Measurements from ENCODE around the gene ABCC6. TPM values are rescaled to one million over a fixed set of nuclear protein-coding genes. Genes with fewer than 3 reads are reported as not detected.

Gene ABCC6
- total and polyA plus RNA-seq, 2 of the 13 experiments (the other 11 are each of a cell fraction or from before 2014, with no cell fraction given): 82.4 to 105 TPM

DNA sequence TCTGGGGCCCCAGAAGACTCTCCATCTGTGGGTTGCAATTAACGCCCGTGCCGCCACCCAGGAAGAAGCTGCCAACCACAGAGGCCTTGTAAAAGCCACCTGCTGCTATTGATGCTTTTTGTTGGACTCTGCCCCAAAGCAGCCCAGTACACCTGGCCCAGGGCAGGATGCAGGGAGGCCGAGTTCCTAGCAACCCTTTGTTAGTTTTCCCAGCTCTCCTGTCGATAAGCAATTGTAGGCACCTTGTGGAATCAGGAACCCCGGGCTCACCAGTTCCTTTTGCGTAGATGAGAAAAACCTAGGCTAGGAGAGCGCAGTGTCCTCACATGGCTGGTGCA, 103.3 kb downstream of the ABCC6 start:
- no peak overlapping the region for H3K9ac ChIP-seq (ENCODE audit: insufficient read depth, low read depth, low read length)
- peaks cover 13% of the 10 kb centered on the region; the same call in 1 of the 2 replicates for H3K9me3 ChIP-seq (ENCODE audit: low read length)
- H2AFZ ChIP-seq (ENCODE audit: low read length): no peak overlapping the region
- H3K4me1 ChIP-seq (ENCODE audit: insufficient read depth, low read length): no peaks in the 10 kb centered on the region
- no peak overlapping the region for H3K4me2 ChIP-seq (ENCODE audit: low read depth, low read length)
- intact Hi-C loops (cut with micrococcal nuclease; ENCODE audit: unreplicated experiment) (no loop called here), in situ Hi-C loops (cut with HindIII; ENCODE audit: extremely low pct_ligation_motif_present, low pct_unique_long_range_greater_than_20kb) (no loop called here)
- ChIA-PET CTCF (ENCODE audit: low intra/inter-chr PET ratio, low total read pairs) (no interaction called here), POLR2A (no interaction called here)
- no TSS peak for BruUV-seq (replicated peaks)
- no peak overlapping the region for H3K4me3 ChIP-seq (replicated peaks in 1 of 3; ENCODE audit: insufficient read depth in 1 of 3, low read depth in 2 of 3, low read length in 3 of 3)
- WGBS (ENCODE audit: low lambda C conversion rate): 94% methylated on average over 8 of the region's 8 CpGs
- no peak for FAIRE-seq
- TF ChIP-seq, protein P1, sequence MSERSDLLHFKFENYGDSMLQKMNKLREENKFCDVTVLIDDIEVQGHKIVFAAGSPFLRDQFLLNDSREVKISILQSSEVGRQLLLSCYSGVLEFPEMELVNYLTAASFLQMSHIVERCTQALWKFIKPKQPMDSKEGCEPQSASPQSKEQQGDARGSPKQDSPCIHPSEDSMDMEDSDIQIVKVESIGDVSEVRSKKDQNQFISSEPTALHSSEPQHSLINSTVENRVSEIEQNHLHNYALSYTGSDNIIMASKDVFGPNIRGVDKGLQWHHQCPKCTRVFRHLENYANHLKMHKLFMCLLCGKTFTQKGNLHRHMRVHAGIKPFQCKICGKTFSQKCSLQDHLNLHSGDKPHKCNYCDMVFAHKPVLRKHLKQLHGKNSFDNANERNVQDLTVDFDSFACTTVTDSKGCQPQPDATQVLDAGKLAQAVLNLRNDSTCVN (CRISPR knock-in tag; IDR thresholded peaks at IDR 0.05; ENCODE audit: borderline replicate concordance): no peak
- TF ChIP-seq ZBTB38 (CRISPR knock-in tag; IDR thresholded peaks at IDR 0.05): no peak
- no peak for TF ChIP-seq ZNF501 (CRISPR knock-in tag; IDR thresholded peaks at IDR 0.05)
- no peak for TF ChIP-seq ZNF20 (CRISPR knock-in tag; IDR thresholded peaks at IDR 0.05)
- no peak for TF ChIP-seq RARG (CRISPR knock-in tag; IDR thresholded peaks at IDR 0.05; ENCODE audit: low read depth)
- TF ChIP-seq ZNF296 (CRISPR knock-in tag; conservative IDR thresholded peaks at IDR 0.05): no peak
- TF ChIP-seq FOXC1 (CRISPR knock-in tag; IDR thresholded peaks at IDR 0.05; ENCODE audit: borderline replicate concordance): no peak
- no peaks in the 10 kb centered on the region for H3K79me2 ChIP-seq (ENCODE audit: insufficient read depth, low read length)
- H3K36me3 ChIP-seq (replicated peaks in 1 of 2; ENCODE audit: control insufficient read depth in 1 of 2, insufficient read depth in 2 of 2, low read length in 2 of 2): peaks cover 37 to 83% of the 10 kb centered on the region in 2 experiments
- ATAC-seq: no peak
- H3K27ac ChIP-seq (ENCODE audit: extremely low read length, insufficient read depth, low read length): no peak overlapping the region
- no peaks in the 10 kb centered on the region for H4K20me1 ChIP-seq (ENCODE audit: insufficient read depth, low read length)
- DNase-seq (ENCODE audit: low spot score): no peak
- H3K27me3 ChIP-seq (ENCODE audit: control insufficient read depth in 1 of 2, insufficient read depth in 2 of 2, low read length in 2 of 2): no peaks in the 10 kb centered on the region

DNA sequence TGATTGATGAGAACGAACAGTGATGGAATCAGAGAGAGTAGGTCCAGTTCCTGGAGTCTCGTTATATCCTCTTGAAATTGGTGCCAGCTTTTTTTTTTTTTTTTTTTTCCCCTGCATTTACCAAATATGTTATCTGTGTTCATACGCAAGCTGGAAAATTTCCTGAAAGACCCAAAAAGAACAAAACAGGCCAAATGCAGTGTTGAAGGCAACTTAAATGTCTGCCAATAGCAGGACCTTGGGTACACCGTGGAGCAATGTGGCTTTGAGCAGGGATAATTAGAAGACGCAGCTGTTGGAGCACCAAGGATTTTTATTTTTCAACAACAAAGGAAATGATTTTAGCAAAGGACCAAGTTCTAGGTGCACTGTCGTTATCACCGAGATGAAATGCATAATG, 105.0 kb downstream of the ABCC6 start:
- H3K27me3 ChIP-seq (ENCODE audit: control insufficient read depth in 1 of 2, insufficient read depth in 2 of 2, low read length in 2 of 2): no peaks in the 10 kb centered on the region
- TF ChIP-seq TOPORS (CRISPR knock-in tag; IDR thresholded peaks at IDR 0.05) (peak; percentile 49; the same call in 1 of the 2 replicates), TEAD2 (CRISPR knock-in tag; IDR thresholded peaks at IDR 0.05) (no peak), ZNF160 (CRISPR knock-in tag; IDR thresholded peaks at IDR 0.05) (peak; percentile 100)
- H3K4me3 ChIP-seq (replicated peaks in 1 of 3; ENCODE audit: insufficient read depth in 1 of 3, low read depth in 2 of 3, low read length in 3 of 3): no peak overlapping the region
- 98% methylated on average over 7 of the region's 7 CpGs for whole genome bisulfite sequencing (ENCODE audit: low lambda C conversion rate)
- ATAC-seq: no peak
- peaks cover 7% of the 10 kb centered on the region; the same call in 1 of the 2 replicates for H3K9me3 ChIP-seq (ENCODE audit: low read length)
- H3K36me3 ChIP-seq (replicated peaks in 1 of 2; ENCODE audit: control insufficient read depth in 1 of 2, insufficient read depth in 2 of 2, low read length in 2 of 2): peaks cover 35 to 80% of the 10 kb centered on the region in 2 experiments
- H2AFZ ChIP-seq (ENCODE audit: low read length): no peak overlapping the region
- no TSS peak for BruUV-seq (replicated peaks)
- no peaks in the 10 kb centered on the region for H3K4me1 ChIP-seq (ENCODE audit: insufficient read depth, low read length)
- in situ Hi-C loops (cut with HindIII; ENCODE audit: extremely low pct_ligation_motif_present, low pct_unique_long_range_greater_than_20kb): no loop called here
- intact Hi-C loops (cut with micrococcal nuclease; ENCODE audit: unreplicated experiment): no loop called here
- CTCF ChIA-PET (ENCODE audit: low intra/inter-chr PET ratio, low total read pairs): no interaction called here
- no peak for DNase-seq (ENCODE audit: low spot score)
- no peak overlapping the region for H3K9ac ChIP-seq (ENCODE audit: insufficient read depth, low read depth, low read length)
- no peak for FAIRE-seq
- no peak overlapping the region for H3K4me2 ChIP-seq (ENCODE audit: low read depth, low read length)
- POLR2A ChIA-PET: no interaction called here
- H4K20me1 ChIP-seq (ENCODE audit: insufficient read depth, low read length): no peaks in the 10 kb centered on the region
- H3K79me2 ChIP-seq (ENCODE audit: insufficient read depth, low read length): no peaks in the 10 kb centered on the region
- no peak overlapping the region for H3K27ac ChIP-seq (ENCODE audit: extremely low read length, insufficient read depth, low read length)

All from HepG2 (cell line).